ENCODE data around the gene ZNF764. TPM values are rescaled to one million over a fixed set of nuclear protein-coding genes. Genes with fewer than 3 reads are reported as not detected.
A peak's percentile ranks its signal among the peaks of the same experiment; 100 is the strongest.
"Not testable (repeated sequence)": the region's sequence is repeated elsewhere in the genome, so short reads cannot be mapped to it uniquely, and the experiment has no call there.

Gene ZNF764
- polyA plus RNA-seq, 3 donors, result 0.94 to 4.6 (median 1.0) TPM

DNA sequence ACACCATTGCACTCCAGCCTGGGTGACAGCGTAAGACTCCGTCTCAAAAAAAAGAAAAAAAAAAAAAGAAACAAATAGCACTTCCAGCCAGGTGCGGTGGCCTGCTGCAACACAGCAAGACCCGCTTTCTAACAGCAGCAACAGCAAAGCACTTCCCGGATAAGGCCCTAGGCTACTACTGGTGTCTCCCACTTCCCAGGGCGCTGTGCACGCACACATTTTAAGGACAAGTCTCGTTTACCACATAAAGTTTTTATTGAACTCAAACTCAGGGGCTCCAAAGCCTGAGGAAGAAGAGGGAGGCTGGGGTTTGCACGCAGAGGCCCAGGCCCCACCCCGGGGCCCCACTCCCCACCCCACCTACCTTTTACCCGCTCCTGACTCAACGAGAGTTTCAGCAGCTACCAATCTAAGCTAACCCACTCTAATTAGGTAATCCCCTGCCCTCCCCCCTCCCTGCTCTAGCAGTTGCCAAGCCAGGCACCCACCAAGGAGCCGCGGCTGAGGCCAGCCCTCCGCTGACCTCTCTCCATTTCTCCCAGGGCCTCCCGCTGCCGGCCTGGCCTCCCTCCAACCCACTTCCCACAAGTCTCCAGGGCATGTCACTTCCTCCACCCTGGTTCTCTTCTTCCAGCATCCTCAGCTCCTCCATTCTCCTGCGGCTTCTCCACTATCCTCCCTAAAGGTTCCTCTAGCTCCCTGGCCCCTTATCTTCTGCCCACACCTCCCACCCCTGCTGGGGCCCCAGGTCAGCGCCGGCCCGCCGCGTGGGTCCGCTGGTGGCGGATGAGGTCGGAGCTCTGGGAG is 34.2 kb downstream of the ZNF764 start:
- Mint-ChIP-seq H3K27ac (peak overlapping the region in 2 of 7 donors; percentile 50 to 80), H3K36me3 (peaks cover 32 to 39% of the 10 kb centered on the region in 2 donors), H3K27me3 (ENCODE audit: low read depth in 3 of 3) (peaks cover 0 to 4% (median 0%) of the 10 kb centered on the region in 3 donors), H3K4me1 (peaks cover 22% of the 10 kb centered on the region), H3K9me3 (peaks cover 0 to 2% (median 0%) of the 10 kb centered on the region in 7 donors), H3K4me3 (no peak overlapping the region)
- 77% methylated on average over 17 of the region's 26 CpGs for WGBS (ENCODE audit: insufficient coverage)
- peaks cover 24 to 33% of the 10 kb centered on the region in 2 donors for H3K4me1 ChIP-seq (ENCODE audit: control insufficient read depth in 1 of 2, insufficient read depth in 2 of 2, low read length in 2 of 2)
- TF ChIP-seq, protein P1, sequence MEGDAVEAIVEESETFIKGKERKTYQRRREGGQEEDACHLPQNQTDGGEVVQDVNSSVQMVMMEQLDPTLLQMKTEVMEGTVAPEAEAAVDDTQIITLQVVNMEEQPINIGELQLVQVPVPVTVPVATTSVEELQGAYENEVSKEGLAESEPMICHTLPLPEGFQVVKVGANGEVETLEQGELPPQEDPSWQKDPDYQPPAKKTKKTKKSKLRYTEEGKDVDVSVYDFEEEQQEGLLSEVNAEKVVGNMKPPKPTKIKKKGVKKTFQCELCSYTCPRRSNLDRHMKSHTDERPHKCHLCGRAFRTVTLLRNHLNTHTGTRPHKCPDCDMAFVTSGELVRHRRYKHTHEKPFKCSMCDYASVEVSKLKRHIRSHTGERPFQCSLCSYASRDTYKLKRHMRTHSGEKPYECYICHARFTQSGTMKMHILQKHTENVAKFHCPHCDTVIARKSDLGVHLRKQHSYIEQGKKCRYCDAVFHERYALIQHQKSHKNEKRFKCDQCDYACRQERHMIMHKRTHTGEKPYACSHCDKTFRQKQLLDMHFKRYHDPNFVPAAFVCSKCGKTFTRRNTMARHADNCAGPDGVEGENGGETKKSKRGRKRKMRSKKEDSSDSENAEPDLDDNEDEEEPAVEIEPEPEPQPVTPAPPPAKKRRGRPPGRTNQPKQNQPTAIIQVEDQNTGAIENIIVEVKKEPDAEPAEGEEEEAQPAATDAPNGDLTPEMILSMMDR (IDR thresholded peaks at IDR 0.05), result no peak
- no peak overlapping the region for H2AFZ ChIP-seq (ENCODE audit: insufficient read depth, low read depth, low read length, poor library complexity, severe bottlenecking)
- intact Hi-C loops (cut with micrococcal nuclease), result no loop called here
- H3K4me2 ChIP-seq (replicated peaks; ENCODE audit: extremely low read depth, low read length, poor library complexity, severe bottlenecking), result no peak overlapping the region
- no peak overlapping the region for H3K4me3 ChIP-seq (replicated peaks in 1 of 3; ENCODE audit: low read depth in 2 of 3, low read length in 3 of 3)
- peaks cover 29 to 38% of the 10 kb centered on the region in 2 donors for H3K36me3 ChIP-seq (replicated peaks in 1 of 2; ENCODE audit: control insufficient read depth in 1 of 2, insufficient read depth in 2 of 2, low read length in 2 of 2)
- H3K9ac ChIP-seq (ENCODE audit: insufficient read depth, low read length, poor library complexity, severe bottlenecking), result no peak overlapping the region
- H3K9me3 ChIP-seq (replicated peaks in 1 of 2; ENCODE audit: control insufficient read depth in 1 of 2, insufficient read depth in 1 of 2, low read length in 2 of 2), result no peaks in the 10 kb centered on the region
- DNase-seq, result no peak
- H4K20me1 ChIP-seq (ENCODE audit: insufficient read depth, low read length), result peaks cover 45% of the 10 kb centered on the region
- H3K27ac ChIP-seq (ENCODE audit: low read depth in 1 of 2, low read length in 2 of 2), result no peak overlapping the region
- no peaks in the 10 kb centered on the region for H3K27me3 ChIP-seq (ENCODE audit: control insufficient read depth in 2 of 2, insufficient read depth in 2 of 2, low read length in 2 of 2)
- H3K79me2 ChIP-seq (ENCODE audit: insufficient read depth, low read length), result no peaks in the 10 kb centered on the region

GRCh38 chr16:30522702-30523463 is 35.3 kb downstream of the ZNF764 start:
- H3K9me3 Mint-ChIP-seq; H3K27me3 ChIP-seq (ENCODE audit: control insufficient read depth in 2 of 2, insufficient read depth in 2 of 2, low read length in 2 of 2); H3K9me3 ChIP-seq (replicated peaks in 1 of 2; ENCODE audit: control insufficient read depth in 1 of 2, insufficient read depth in 1 of 2, low read length in 2 of 2); intact Hi-C loops (cut with micrococcal nuclease); H3K27ac ChIP-seq (ENCODE audit: low read depth in 1 of 2, low read length in 2 of 2); H3K27me3 Mint-ChIP-seq (ENCODE audit: low read depth in 3 of 3); H3K4me3 Mint-ChIP-seq; H3K4me3 ChIP-seq (replicated peaks in 1 of 3; ENCODE audit: low read depth in 2 of 3, low read length in 3 of 3); H2AFZ ChIP-seq (ENCODE audit: insufficient read depth, low read depth, low read length, poor library complexity, severe bottlenecking); H3K79me2 ChIP-seq (ENCODE audit: insufficient read depth, low read length); DNase-seq; H3K9ac ChIP-seq (ENCODE audit: insufficient read depth, low read length, poor library complexity, severe bottlenecking); H3K4me2 ChIP-seq (replicated peaks; ENCODE audit: extremely low read depth, low read length, poor library complexity, severe bottlenecking): not testable (repeated sequence)
- H3K4me1 ChIP-seq (ENCODE audit: control insufficient read depth in 1 of 2, insufficient read depth in 2 of 2, low read length in 2 of 2), result peaks cover 13 to 22% of the 10 kb centered on the region in 2 donors
- H3K36me3 ChIP-seq (replicated peaks in 1 of 2; ENCODE audit: control insufficient read depth in 1 of 2, insufficient read depth in 2 of 2, low read length in 2 of 2), result peaks cover 39 to 49% of the 10 kb centered on the region in 2 donors
- WGBS (ENCODE audit: insufficient coverage), result 88% methylated on average over 6 of the region's 12 CpGs
- Mint-ChIP-seq H3K27ac (peak overlapping the region in 1 of 7 donors; percentile 80), H3K36me3 (peaks cover 42 to 50% of the 10 kb centered on the region in 2 donors), H3K4me1 (peaks cover 11% of the 10 kb centered on the region)
- H4K20me1 ChIP-seq (ENCODE audit: insufficient read depth, low read length), result peaks cover 56% of the 10 kb centered on the region

Data from CD14-positive monocyte (primary cell).